Activated T-cell treated with anti-CD3 and anti-CD28 coated beads for 48 hours (primary cell): ENCODE data around the gene MTCL3.
A peak's percentile ranks its signal among the peaks of the same experiment; 100 is the strongest.
"Not testable (repeated sequence)": the region's sequence is repeated elsewhere in the genome, so short reads cannot be mapped to it uniquely, and the experiment has no call there.

ENCODE experiments used
- DNase-seq: peaks from one replicate; pipeline ENCODE4 v3.0.0-alpha.2; 2020; ENCODE audit warnings: low read depth

MTCL3 gene

DNA sequence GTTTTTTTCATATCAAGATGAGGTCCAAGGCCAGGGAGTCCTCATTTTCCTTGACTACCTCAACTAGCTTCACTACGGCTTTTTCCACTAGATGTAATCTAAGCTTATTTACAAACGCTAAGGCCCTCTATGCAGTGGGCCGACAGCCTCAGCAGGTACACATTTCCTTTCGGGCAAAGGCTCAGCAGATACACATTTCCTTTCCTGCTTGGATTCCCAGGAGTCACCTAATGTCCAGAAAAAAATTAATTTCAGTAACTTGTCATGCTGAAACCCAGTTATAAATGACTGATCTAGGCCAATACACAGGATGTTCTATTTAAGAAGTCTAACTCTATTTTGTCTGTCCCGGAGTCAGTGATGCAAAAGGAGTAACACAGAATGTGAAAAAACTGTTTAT is 52.7 kb downstream of the MTCL3 start:
- no peak for DNase-seq

DNA sequence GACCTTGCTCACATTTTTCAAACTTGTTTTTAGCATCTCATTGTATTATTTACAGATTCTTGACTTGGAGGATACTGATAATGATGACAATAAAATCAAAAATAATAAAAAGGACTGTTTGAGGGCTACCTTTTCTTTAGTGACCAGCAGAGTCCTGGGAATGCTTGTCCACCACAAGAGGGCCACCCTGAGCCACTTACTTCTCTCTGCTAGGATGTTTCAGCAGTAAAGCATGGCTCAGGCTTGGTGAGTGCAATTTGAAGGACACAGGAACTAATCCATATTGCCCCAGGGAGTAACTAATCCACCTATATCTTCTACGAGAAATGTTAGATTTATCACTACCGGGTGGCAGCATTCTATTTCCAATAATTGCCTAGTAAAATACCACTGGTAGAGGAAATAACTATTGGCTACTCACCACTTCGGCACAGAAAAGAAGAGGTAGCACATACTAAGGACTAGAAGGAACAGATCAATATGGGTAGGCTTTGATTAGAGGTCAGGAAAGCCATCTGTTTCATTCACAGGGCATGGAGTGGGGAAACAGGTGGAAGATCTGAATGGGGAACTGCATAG is 54.2 kb downstream of the MTCL3 start:
- DNase-seq, result peak; percentile 33

DNA sequence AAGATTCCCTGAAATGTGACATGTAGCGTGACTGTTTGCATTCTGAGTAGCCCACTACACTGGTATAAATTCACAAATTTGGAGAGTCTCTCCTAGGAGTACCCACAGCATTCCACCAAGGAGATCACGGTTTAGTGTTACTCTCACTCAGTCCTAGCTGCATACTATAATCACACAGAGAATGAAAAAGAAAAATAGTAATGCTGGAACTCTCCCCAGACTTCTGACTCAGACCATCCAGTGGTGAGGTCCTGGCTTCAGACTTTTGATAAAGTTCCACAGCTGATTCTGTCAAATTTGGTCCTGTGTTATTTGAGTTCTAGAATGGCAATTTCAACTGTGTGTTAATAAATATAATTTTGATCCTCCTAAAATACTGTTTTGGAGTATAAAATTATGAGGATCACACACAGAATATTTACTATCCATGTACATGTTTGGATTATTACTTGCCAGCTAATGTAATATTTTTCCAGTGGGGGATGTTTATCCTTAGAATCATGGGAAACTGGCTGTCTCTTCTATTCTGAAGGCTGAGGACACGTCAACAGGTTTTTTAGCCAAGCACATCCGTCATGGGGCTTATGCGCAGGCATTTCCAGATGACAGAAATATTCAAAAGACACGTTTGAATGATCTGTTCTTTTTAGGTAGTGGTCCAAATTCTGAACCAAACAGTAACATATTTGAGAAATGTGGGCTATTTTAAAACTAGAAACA is 54.8 kb downstream of the MTCL3 start:
- DNase-seq, result no peak

DNA sequence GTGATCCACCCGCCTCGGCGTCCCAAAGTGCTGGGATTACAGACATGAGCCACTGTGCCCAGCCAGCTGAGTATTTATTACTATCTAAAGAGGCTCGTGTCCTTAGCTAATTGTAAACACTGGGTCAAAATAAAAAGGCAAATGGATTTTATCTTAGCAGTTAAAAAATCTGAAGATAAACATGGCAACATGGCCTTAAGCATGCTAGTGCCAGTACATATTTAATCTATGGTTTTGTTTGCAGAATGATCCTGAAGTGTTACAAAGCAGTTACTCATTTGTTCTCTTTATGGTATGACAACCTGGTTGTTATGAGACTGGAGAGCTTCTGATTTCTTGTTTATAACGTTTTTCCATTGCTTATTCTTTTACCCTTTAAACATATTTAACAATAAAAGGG is 56.1 kb downstream of the MTCL3 start:
- no peak for DNase-seq

DNA sequence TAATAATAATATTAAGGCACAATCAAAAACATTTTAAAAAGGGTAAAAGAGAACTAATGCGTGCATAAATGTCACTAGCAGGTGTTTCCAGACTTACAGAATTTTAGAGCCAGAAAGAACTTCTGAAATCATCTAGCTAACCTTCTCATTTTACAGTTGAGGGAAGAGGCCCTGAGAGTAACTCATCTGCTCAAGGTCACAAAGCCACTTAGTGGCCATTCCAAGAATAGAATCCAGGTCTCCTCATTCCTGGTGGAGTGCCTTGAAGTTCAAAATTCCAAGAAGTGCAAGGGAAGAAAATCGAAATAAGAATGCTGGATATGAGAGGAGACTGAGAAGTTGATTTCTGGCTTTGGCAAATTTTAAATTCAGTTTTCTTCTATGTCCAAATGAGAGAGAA is 56.8 kb downstream of the MTCL3 start:
- no peak for DNase-seq

DNA sequence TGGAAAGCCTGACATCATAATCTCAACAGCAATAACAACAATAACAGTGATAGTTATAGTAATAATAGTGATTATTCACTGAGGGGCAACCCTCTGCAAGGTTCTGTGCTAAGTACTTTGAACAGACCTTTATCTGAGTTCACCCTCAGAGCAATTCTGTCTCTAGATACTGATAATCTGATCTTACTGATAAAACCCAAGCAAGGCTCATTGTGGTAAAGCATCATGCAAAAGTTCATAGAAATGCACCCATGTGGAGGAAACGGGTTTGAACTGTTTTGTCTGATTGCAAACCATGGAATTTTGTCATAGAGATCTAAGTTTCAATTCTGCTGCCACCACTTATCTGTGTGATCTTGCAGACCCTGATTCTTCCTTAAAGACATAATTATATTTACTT is 58.7 kb downstream of the MTCL3 start:
- DNase-seq, result no peak

DNA sequence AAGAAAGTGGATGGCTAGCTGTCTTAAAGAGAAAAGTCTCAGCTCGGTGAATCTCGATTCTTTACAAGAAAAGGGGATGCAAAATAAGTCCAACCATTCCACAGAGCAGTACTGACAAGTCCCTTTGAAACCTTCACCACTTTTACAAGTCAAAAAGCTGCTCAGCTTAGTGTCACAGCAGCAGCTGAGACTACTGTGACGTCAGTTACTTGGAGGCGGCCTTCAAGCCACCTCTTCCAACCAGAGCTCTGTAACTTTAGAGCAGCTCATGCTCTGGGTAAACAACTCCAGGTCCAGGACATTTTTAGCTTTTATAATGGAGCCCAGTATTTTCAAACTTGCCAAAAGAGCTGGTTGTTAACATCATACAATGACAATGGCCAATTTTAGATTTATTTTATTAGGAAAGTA is 59.9 kb downstream of the MTCL3 start, which contains the start of gene KIAA0408:
KIAA0408 (minus strand) TSS at position 159 of the 411 bp plus-strand sequence. CDS start 5,408 bp downstream, outside the sequence.
- no peak for DNase-seq

DNA sequence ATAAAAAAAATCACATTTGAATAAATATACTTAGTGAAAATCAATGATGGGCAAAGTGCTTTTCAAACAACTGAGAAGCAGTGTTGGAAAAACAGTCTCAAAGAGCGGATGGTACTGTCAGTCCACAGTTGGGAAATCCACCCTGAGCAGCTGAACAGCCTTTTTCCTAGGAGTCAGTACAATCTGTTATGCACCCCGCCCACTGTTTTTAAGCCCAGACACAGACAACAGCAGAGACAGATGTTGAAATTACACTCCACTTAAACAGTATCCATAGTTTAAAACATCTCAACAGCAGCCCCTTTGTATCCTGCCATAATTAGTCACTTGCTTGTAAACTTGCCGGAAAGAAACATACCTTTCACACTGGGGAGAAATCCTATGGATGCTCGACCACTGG is 60.3 kb downstream of the MTCL3 start:
- DNase-seq, result no peak

DNA sequence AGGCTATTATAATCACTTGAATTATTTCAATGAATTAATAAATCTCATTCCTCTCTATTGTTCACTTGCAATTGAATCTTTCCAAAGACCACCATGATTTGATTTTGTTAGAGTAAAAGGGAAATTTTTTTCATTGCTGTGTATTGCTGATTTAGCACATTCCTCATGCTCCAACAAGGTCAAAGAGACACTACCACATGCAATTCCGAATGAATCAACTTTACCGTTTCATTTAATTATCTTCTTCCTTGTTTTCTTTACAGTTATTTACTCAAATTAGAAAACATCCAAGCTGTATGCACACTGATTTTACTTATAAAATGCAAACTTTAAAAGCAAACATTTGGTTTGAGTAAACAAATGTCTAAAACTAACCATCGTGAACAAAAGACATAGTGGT is 60.9 kb downstream of the MTCL3 start:
- no peak for DNase-seq

DNA sequence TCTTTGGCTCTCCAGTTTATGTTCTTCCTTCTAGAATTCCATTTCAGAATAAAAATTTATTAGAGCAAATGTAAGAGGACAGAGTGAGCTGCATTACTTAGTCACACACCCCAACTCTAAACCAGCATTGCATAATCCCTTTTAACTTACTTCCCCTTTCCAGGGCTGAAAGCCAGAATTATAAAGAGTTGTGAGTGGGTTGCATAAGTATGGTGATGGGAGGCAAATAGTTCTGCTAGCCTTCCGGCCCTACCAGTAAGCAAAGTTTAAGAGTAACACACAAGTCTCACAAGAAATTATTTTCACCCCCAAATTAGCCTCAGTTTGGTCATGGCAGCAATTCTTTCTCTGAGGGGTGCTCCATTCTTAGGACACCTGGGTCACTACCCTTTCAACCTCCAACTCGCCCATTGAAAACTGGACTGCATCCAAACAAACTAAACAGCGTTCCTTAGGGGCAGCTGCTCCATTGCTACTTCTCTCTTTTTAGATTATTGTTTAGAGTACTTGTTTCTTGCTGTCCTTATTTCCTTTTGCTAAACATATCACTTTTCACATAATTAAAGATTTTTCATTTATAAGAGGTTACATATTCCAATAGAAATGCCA is 61.6 kb downstream of the MTCL3 start:
- no peak for DNase-seq

DNA sequence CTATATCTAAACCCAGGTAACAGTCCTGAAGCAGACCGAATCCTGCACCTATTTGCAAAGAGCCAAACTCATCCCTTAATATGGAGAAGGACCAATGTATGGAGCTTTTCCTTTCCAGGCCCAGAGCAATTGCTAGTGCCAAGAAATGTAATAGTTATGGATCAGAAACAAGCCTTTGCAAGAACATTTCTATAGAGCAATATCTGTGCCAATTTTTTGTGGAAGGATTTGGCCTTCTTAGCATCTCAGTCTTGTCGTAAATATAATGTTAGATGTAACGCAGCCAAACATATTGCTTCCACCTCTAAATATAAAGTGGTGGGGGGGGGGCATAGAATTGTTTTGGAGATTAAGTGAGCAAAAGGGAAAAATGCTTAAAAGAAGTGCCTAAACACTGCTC is 62.7 kb downstream of the MTCL3 start:
- no peak for DNase-seq

DNA sequence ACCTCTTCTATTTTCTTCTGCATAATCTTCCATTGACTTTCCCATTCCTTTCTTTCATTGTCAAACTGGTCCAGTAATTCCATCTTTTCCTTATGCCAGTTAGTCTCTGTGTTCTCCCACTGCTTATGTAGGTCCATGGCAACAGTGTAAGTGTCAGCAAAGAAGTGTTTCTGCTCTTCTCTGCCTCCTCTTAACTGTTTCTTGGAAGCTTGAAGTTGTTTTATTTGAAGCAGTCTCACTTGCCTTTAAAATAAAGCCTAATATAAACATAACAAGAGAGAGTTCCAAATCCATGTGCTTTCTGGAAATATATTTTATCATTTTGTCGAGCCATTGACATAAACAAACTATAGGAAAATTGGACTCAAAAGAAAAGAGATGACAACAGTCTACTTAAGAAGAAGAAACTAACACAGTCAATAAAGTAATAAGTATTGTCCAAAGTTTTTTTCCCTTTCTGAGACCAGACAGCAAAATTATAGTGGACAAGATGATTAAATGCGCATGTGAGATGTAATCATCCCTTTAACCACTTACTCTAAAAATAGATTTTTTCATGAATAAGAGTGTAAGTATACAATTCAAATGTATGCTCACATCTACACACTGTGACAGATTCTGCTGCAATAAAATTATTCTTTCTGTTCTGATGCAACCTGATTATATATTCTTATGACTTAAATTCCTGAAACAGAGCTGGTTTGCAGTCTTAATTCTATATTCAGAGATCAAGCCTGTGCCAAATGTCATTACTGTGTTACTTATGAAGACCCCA is 65.1 kb downstream of the MTCL3 start:
- DNase-seq, result no peak

DNA sequence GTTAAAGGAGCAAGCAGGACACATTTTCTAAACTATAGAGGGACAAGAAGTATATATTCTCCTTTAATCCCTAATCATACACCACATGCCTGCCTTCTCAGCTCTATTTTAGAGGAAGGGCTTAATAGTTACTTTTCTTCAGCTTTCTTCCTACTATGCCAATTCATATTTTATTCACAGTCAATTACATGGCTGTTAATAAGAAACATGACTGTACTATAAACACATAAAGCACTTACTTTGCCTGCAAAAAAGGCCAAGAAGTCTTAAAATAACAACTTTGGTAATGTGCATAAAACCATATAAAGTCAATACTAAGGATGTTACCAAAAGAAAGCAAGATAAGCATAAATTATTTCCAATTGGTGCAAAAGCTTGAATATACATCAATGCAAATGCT is 66.3 kb downstream of the MTCL3 start:
- no peak for DNase-seq

DNA sequence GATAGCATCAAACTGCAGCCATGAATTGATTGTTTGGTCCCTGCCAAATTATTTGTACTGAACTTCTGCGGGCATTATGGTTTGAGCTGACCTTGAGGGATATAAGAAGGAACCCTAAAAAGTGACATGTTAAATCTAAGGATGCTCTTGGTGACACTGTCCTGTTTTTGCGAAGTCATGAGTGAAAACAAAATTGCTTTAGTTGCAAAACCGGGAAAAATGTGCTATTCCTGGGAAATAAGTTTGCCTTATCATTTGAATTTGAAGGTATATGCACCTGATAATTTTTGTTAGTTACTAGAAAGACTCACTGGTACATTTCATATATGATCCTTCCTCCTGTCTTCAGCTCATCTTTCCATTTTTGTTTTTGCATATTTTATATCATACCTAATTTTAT is 67.7 kb downstream of the MTCL3 start:
- no peak for DNase-seq

DNA sequence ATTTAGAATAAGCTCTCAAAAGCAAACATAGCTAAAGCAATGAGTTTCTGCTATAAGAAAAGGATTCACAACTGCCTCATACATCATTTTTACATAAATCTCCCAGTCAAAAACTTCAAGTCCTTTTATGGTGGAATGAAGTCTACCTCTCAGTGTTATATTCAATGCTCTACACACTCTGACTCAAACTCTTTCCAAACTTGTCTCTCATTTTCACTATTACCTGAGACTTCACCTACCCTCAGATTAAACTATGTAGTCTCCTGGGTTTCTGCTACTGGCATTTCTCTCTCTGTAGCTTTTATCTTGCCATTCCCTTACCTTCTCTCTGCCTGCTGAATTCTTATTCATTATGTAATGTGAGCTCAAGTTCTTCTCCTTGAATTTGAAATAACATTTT is 71.4 kb downstream of the MTCL3 start:
- no peak for DNase-seq

DNA sequence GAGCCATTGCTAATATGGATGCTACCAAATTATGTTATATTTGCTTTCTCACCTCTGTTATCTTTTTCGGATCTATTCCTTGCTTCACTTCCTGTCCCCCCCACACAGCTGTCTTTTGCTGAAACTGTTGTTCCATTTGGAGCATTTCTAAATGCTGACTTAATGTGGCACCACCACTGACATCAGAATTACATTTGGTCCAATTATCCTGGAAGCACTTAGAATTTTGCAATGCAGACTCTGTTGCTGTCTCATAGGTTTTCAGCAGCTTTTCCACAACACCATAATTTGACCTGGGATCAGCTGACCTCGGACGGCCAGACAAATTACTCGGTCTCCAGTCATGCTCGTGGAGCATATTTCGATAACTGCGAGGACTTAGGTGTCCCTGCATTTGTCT is 72.8 kb downstream of the MTCL3 start:
- DNase-seq, result no peak

DNA sequence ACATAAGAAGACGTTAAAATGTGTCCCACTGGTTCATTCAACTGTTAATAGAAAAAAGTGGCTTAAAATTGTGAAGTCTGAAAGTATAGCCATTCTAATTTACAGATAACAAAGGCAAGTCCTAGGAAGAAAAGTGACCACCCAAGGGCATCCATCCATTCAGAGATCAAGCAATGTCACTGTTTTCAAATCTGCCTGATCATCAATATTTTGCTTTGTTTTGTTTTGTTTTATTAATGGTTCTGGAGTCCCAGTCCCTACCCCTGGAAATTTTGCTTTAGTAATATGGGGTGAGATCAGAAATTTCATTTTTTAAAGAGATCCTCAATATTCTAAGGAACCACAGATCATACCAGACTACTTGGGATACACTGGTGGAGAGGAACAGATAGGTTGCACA is 77.3 kb downstream of the MTCL3 start:
- DNase-seq, result no peak

DNA sequence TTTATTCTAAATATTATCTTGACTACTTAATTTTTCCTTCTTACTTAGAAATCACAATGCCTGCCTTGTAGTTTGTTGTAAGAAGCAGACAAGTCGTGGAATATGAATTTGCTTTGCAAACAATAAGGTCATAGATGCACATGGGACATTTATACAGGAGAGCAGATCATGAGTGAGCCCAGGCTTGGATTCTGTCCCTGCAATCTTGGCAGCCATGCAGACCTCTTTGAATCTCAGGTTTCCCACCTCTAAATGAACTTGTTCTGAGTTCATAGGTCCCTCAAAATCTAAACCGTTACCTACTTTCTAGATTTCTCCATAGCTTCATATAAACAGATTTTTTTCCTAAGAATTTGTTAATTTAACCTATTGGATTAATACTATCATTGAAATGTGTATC is 79.4 kb downstream of the MTCL3 start:
- no peak for DNase-seq

DNA sequence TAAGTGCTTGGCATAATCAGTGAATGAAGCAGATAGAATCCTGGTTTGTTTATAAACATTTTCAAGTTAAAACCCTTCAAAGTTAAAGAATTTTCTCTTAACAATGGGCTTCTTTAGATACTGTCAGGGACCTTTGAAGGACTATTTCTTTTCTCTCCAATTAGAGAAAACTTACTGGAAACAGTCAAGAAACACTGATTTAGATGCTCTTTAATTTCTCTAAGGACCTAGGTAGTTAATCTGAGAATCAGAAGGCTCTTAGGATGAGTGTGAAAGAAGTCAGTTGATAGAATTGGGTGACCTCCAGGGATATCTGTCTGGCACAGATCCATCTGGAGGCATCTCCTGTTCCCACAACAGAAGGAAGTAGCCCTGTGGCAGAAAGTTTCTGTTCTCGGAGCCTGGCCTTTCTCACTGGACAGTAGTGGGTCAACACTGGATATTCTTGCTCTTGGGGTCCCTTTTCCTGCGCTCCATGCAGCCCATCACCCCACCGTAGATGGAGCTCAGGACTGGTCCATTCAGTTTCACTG is 82.5 kb downstream of the MTCL3 start:
- DNase-seq, result no peak

DNA sequence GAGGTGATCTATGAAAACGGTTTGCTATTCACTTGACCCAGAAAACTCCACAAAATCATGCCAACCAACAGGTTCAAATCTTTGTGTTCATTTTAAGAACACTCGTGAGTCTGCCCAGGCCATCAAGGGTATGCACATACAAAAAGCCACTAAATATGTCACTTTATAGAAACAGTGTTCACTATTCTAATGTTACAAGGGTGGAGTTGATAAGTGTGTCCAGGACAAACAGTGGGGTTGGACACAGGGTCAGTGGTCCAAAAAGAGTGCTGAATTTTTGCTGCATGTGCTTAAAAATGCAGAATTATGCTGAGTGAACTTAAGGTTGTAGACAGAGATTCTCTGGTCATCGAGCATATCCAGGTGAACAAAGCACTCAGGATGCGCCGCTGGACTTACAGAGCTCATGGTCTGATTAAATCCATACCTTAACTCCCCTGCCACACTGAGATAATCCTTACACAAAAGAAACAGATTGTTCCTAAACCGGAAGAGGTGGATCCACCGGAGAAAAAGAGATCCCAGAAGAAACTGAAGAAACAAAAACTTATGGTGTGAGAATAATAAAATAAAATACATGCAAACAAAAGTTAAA is 83.4 kb downstream of the MTCL3 start:
- DNase-seq, result no peak

DNA sequence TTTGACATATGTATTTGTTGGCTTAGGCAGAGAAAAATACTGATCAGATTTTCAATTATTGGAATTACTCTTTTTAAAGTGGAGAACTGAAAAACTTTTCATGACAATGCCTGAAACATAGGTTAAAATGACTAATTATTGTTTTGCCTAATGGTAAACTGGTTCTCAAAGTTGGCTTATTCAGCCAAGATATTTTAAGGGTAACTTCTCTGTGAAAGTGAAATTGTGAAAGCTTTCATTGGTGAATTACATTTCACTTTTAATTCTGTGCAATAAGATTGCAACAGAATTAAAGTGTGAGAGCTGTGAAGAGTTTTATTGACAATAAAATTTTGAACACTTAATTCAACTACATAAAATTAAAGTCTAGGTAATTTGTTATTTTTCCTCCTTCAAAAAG is 84.5 kb downstream of the MTCL3 start:
- no peak for DNase-seq

DNA sequence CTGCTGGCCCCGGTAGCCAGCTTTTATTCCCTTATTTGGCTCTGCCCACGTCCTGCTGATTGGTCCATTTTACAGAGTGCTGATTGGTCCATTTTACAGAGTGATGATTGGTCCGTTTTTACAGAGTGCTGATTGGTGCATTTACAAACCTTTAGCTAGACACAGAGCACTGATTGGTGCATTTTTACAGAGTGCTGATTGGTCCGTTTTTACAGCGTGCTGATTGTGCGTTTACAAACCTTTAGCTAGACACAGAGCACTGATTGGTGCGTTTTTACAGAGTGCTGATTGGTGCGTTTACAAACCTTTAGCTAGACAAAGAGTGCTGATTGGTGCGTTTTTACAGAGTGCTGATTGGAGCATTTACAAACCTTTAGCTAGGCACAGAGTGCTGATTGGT is 90.6 kb downstream of the MTCL3 start:
- not testable (repeated sequence) for DNase-seq
